Measurements from ENCODE around the gene VWF. TPM values are rescaled to one million over a fixed set of nuclear protein-coding genes. Genes with fewer than 3 reads are reported as not detected.

Gene VWF
- total RNA-seq, 2 donors from 2014 or later, result 20.9 to 63.2 TPM

DNA sequence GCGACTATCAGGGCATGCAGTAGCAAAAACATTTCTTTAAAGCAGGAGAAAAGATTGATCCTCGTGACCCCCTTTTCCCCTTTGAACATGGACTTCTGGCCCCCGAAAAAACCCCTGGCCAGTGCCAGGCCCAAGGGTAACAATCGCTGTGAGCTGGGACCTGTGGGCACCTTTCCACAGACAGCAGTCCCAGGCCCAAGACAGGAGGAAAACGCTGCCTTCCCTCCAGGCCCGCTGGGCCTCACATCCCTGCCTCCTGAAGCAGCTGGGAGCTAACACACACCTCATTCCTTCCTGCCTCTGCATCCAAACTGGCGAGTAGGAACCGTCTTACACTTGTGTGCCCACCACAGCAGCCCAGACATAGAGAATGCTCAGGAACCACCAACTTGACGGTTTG lies 1.2 kb downstream of the VWF start:
- DNase-seq, result no peak
- Histone ChIP-seq H3K9me3 (no peaks in the 10 kb centered on the region), H3K27me3 (no peaks in the 10 kb centered on the region), H3K9ac (ENCODE audit: low read depth in 2 of 2, low read length in 2 of 2) (peak overlapping the region in 1 of 2 donors; percentile 35), H3K36me3 (no peaks in the 10 kb centered on the region), H3K4me3 (no peak overlapping the region), H3K4me1 (no peaks in the 10 kb centered on the region), H3K27ac (no peak overlapping the region)
- intact Hi-C loops (cut with DNase I), result no loop called here
- no peak for TF ChIP-seq CTCF (IDR thresholded peaks at IDR 0.05)

DNA sequence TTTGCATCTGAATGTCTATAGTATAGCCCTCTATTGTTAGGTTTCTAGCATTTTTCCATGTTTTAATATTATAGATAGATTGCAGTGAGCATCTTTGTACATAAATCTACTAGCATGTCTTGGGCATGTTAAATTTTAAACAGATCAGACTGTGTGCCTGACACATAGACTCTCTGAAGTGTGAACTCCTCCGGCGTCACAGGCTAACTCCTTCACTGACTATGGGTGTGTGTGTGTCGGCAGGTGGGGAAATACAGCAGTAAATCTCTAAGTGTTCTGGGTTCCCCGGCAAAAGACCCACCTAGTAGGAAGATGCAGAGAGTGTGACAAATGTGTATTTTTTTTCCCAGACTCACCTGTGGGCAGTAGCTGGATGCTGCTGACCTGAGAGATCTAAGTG lies 2.3 kb downstream of the VWF start:
- H3K36me3 ChIP-seq, result no peaks in the 10 kb centered on the region
- no peaks in the 10 kb centered on the region for H3K27me3 ChIP-seq
- DNase-seq, result no peak
- H3K9me3 ChIP-seq, result no peaks in the 10 kb centered on the region
- H3K4me1 ChIP-seq, result no peaks in the 10 kb centered on the region
- H3K27ac ChIP-seq, result no peak overlapping the region
- H3K9ac ChIP-seq (ENCODE audit: low read depth in 2 of 2, low read length in 2 of 2), result no peak overlapping the region
- H3K4me3 ChIP-seq, result no peak overlapping the region
- no peak for TF ChIP-seq CTCF (IDR thresholded peaks at IDR 0.05)
- intact Hi-C loops (cut with DNase I), result no loop called here

DNA sequence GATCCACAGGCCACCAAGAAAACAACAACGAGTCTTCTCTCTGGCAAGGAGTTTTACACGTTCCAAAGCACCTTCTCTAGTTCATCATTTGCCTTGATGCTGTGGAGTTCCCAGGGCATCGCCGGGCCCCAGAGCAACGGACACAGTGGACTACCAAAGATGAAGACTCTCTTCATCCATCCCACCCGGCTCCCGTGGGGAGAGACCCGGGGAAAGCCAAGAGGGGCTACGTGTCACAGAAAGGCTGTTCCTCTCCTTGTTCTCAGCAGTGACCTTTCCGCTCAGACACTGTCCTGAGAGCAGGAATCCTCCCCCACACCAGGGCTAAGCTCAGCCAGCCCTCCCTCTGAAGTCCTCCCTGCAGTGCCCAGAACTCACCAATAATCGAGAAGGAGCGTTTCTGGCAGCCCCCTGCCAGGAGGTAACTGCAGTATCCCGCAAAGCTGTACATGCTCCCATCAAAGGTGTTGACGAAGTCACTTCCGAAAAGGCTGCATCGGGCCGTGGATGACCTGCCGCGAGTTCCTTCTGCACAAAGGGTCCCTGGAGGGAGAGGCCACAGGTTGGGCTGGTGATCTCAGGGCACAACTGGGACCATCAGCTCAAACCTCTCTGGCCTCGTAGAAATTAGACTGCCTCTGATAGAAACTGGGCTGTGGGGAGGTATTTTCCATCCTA lies 3.5 kb downstream of the VWF start:
- Histone ChIP-seq H3K9me3 (no peaks in the 10 kb centered on the region), H3K4me1 (no peaks in the 10 kb centered on the region), H3K4me3 (no peak overlapping the region), H3K36me3 (no peaks in the 10 kb centered on the region), H3K9ac (ENCODE audit: low read depth in 2 of 2, low read length in 2 of 2) (no peak overlapping the region), H3K27ac (no peak overlapping the region), H3K27me3 (no peaks in the 10 kb centered on the region)
- TF ChIP-seq CTCF (IDR thresholded peaks at IDR 0.05), result no peak
- intact Hi-C loops (cut with DNase I), result no loop called here
- DNase-seq, result no peak

DNA sequence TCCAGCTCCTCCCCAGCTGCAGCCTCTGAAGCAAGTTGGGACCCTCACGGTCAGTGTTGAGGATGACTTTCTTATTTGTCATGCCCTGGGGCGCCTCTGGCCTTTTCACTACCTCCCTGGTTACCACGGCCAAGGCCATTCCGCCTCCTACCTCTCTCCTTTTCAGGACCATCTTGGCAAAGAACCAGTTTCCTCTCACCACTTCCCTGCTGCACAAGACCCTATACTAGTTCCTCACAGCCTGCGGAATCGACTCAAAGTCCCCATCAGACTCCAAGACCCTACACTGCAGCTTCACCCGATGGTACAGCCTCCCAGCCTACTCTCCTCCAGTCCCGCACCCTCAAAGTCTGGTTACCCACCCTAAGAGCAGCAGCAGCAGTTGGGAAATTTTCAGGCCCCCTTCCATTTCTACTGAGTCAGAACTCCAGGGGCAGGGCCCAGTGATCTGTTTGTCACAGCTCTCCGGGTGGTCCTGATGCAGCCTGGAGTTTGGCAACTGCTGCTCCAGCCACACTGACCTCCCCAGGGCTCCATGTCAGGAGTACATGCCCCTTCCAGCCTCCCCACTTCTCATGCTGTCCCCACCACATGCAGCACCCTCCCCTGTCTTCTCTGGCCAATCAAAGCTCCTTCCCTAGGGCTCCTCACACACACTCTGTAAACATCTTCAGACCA lies 5.4 kb downstream of the VWF start:
- TF ChIP-seq CTCF (IDR thresholded peaks at IDR 0.05), result no peak
- no peaks in the 10 kb centered on the region for H3K36me3 ChIP-seq
- no peaks in the 10 kb centered on the region for H3K9me3 ChIP-seq
- DNase-seq, result no peak
- intact Hi-C loops (cut with DNase I), result no loop called here
- H3K4me3 ChIP-seq, result no peak overlapping the region
- H3K27ac ChIP-seq, result no peak overlapping the region
- no peaks in the 10 kb centered on the region for H3K4me1 ChIP-seq
- no peaks in the 10 kb centered on the region for H3K27me3 ChIP-seq
- H3K9ac ChIP-seq (ENCODE audit: low read depth in 2 of 2, low read length in 2 of 2), result no peak overlapping the region

- no peak overlapping the region for H3K4me3 ChIP-seq
- no peaks in the 10 kb centered on the region for H3K9me3 ChIP-seq
- no peak for DNase-seq
- intact Hi-C loops (cut with DNase I), result no loop called here
- H3K9ac ChIP-seq (ENCODE audit: low read depth in 2 of 2, low read length in 2 of 2), result no peak overlapping the region
- H3K36me3 ChIP-seq, result no peaks in the 10 kb centered on the region
- H3K27ac ChIP-seq, result no peak overlapping the region
- H3K27me3 ChIP-seq, result no peaks in the 10 kb centered on the region
- H3K4me1 ChIP-seq, result no peaks in the 10 kb centered on the region
- TF ChIP-seq CTCF (IDR thresholded peaks at IDR 0.05), result no peak
These were observed 7.9 kb downstream of the VWF start for GRCh38 chr12:6116471-6117021.

Measured in colonic mucosa (tissue), 4 donors.